Adrenal gland (tissue), 12 donors: ENCODE measurements around the gene TSHZ2. TPM values are rescaled to one million over a fixed set of nuclear protein-coding genes. Genes with fewer than 3 reads are reported as not detected.

Experiments
- DNase-seq, 7 donors: peaks; one replicate each; pipeline ENCODE4 v3.0.0-alpha.2; 2019 to 2020
- H3K27ac ChIP-seq, 5 donors: fragments of 200-600 bp; sonication (generic) in 4 of 5; 1 replicate in 3 of 5; 2 replicates in 2 of 5; pipeline versions ENCODE4 v1.5.1 to v1.8.0; 2016 to 2020; ENCODE audit warnings: mild to moderate bottlenecking in 1 of 5
- H3K27me3 ChIP-seq: fragments of 200-600 bp; 2 replicates; pipeline ENCODE4 v1.8.0; 2021
- H3K36me3 ChIP-seq, 2 donors: fragments of 200-600 bp; replicated peaks in 1 of 2; 1 replicate in 1 of 2; 2 replicates in 1 of 2; pipeline versions ENCODE4 v1.5.1 to v1.8.0; 2018 to 2022
- H3K4me1 ChIP-seq, 2 donors: fragments of 200-600 bp; replicated peaks in 1 of 2; 1 replicate in 1 of 2; 2 replicates in 1 of 2; pipeline versions ENCODE4 v1.5.1 to v1.8.0; 2018 to 2021
- H3K4me3 ChIP-seq, 4 donors: fragments of 200-600 bp; sonication (generic) in 3 of 4; one replicate each; pipeline ENCODE4 v1.5.1; 2016 to 2018
- H3K9me3 ChIP-seq, 3 donors: fragments of 200-600 bp; sonication (generic) in 1 of 3; replicated peaks in 1 of 3; 1 replicate in 2 of 3; 2 replicates in 1 of 3; pipeline versions ENCODE4 v1.5.1 to v1.8.0; 2016 to 2021
- POLR2A ChIP-seq, 2 donors: fragments of 450-650 bp; IDR thresholded peaks; one replicate each; pipeline ENCODE4 v1.6.1; 2017; ENCODE audit warnings: antibody characterized with exemption in 2 of 2, mild to moderate bottlenecking in 2 of 2, moderate library complexity in 1 of 2
- WGBS, 4 donors: extraction: QIAGEN DNeasy Blood & Tissue Kit in 2 of 4; methylation state at CpG; one replicate each; pipeline versions ENCODE4 v1.1.5 to v1.1.7; 2013 to 2017; 5-methylcytosine and 5-hydroxymethylcytosine counted together
- intact Hi-C, 2 donors: fragments of 100-400 bp; cut with DNase I; formaldehyde crosslinking; loops; one replicate each; pipeline versions ENCODE4 v1.14.1 to v1.15.0; 2022 to 2023
- polyA plus RNA-seq, 3 donors: library from polyadenylated mRNA; stranded (reverse); fragments of 200-250 nt in 2 of 3; fragments of 350-450 nt in 1 of 3; fragmentation: Illumina TruSeq in 1 of 3; extraction: RNeasy Lipid Tissue Mini Kit (QIAGEN cat#74804) in 1 of 3; gene quantifications; one replicate each; pipeline ENCODE4 v1.2.3, GENCODE V29; 2013 to 2014
- total RNA-seq, 9 donors: library from RNA; depleted of rRNA in 4 of 9; stranded (reverse); fragments of >200 nt in 4 of 9; fragments of 120-200 nt in 1 of 9; fragmentation: NEBNext Ultra II Directional in 1 of 9; extraction: Animal tissue kit (Norgen Biotek cat#: 25700) in 1 of 9; gene quantifications; one replicate each; pipeline versions ENCODE4 v1.1.0 to v1.2.4, GENCODE V29; 2013 to 2023
- TF ChIP-seq, protein P1 (sequence below), 6 experiments: fragments of 450-650 bp in 4 of 6; fragments of 200-600 bp in 2 of 6; sonication (generic) in 1 of 6; IDR thresholded peaks; 1 replicate in 5 of 6; 2 replicates in 1 of 6; pipeline versions ENCODE4 v1.5.1 to v1.8.0; 2016 to 2021; ENCODE audit warnings: antibody characterized with exemption in 6 of 6, mild to moderate bottlenecking in 2 of 6, moderate library complexity in 1 of 6
- donor health status: healthy with polysubstance abuse.
- donor health status: Bipolar disorder and iron deficiency.
- donor health status: DM: yes; HTN: yes; CAD: no.
- donor health status: DM: no; HTN: no; CAD: no.
- donor health status: DM: no; HTN: no; CAD: no.
- donor health status: DM: yes; HTN: yes; CAD: no.

The TSHZ2 gene
- total and polyA plus RNA-seq, 12 donors, result 20.5 to 87.1 (median 52.4) TPM

DNA sequence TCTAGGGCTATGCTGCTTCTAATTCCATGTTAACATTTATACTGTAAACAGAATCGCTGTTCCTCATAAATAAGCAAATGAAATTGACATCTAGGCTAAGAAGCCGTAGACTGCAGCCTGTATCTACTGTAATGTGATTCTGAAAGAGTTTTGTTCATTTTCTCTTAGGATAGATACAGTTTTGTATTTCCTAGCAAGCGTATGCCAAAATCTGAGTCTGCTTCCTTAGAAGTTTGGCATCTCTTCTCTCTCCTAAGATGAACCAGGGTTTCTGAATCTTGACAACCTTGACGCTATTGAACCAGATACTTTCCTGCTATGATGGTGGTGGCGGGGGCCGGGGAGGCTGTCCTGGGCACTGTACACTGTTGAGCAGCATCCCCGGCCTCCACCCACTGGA lies 198.0 kb downstream of the TSHZ2 start:
- no peaks in the 10 kb centered on the region for H3K9me3 ChIP-seq
- no peak overlapping the region for H3K4me3 ChIP-seq
- no peak for TF ChIP-seq POLR2A (IDR thresholded peaks at IDR 0.05)
- TF ChIP-seq, protein P1, sequence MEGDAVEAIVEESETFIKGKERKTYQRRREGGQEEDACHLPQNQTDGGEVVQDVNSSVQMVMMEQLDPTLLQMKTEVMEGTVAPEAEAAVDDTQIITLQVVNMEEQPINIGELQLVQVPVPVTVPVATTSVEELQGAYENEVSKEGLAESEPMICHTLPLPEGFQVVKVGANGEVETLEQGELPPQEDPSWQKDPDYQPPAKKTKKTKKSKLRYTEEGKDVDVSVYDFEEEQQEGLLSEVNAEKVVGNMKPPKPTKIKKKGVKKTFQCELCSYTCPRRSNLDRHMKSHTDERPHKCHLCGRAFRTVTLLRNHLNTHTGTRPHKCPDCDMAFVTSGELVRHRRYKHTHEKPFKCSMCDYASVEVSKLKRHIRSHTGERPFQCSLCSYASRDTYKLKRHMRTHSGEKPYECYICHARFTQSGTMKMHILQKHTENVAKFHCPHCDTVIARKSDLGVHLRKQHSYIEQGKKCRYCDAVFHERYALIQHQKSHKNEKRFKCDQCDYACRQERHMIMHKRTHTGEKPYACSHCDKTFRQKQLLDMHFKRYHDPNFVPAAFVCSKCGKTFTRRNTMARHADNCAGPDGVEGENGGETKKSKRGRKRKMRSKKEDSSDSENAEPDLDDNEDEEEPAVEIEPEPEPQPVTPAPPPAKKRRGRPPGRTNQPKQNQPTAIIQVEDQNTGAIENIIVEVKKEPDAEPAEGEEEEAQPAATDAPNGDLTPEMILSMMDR (IDR thresholded peaks at IDR 0.05), result no peak
- no peaks in the 10 kb centered on the region for H3K27me3 ChIP-seq
- no peaks in the 10 kb centered on the region for H3K36me3 ChIP-seq
- intact Hi-C loops, result no loop called here
- H3K27ac ChIP-seq, result no peak overlapping the region
- no peaks in the 10 kb centered on the region for H3K4me1 ChIP-seq
- no peak for DNase-seq
- 83 to 93% (median 91%) methylated on average over 7 of the region's 7 CpGs for WGBS, 4 donors

DNA sequence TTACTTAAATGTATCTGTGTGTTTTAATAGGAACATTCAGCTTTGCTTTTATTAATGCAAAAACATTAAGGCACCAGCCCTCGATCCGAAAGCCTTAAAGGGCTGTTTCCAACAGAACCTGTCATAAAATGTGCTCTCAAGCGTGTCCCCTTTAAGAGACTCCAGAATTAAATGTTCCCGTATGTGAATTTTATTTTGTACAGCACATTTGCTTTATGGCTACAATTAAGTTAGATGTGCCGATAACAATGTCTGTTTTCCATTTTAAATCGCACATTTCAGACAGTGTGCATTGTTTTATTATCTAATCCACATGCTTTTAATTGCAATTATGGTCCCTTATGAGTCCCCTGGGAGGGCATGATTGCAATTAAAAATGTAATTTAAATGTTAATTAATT lies 198.9 kb downstream of the TSHZ2 start:
- DNase-seq, result no peak
- intact Hi-C loops, result no loop called here
- Histone ChIP-seq H3K36me3 (no peaks in the 10 kb centered on the region), H3K27ac (no peak overlapping the region), H3K4me1 (no peaks in the 10 kb centered on the region), H3K9me3 (no peaks in the 10 kb centered on the region), H3K4me3 (no peak overlapping the region), H3K27me3 (no peaks in the 10 kb centered on the region)
- 85 to 89% (median 89%) methylated on average over 6 of the region's 6 CpGs for WGBS, 4 donors
- TF ChIP-seq, protein P1 (IDR thresholded peaks at IDR 0.05), result no peak
- TF ChIP-seq POLR2A (IDR thresholded peaks at IDR 0.05), result no peak

DNA sequence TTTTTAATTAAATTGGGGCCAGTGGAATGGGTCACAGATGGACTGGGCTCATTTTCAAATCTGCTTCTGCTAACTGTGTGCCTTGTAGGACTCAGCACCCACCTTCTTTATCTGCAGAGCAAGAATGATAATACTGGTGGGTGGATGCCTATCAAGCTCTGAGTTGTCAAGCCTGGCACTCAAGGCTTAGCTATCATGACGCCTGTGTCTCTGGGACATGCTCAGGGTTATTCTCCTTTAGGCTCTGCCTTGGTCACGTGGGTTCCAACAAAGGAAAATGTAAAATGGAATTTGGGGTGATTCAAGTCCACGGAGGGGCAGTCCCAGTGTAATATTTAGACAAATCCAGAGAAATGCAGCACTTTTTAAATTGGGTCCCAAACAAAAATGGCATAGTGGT lies 202.3 kb downstream of the TSHZ2 start:
- DNase-seq, result no peak
- Histone ChIP-seq H3K27me3 (no peaks in the 10 kb centered on the region), H3K9me3 (no peaks in the 10 kb centered on the region), H3K36me3 (no peaks in the 10 kb centered on the region), H3K4me3 (no peak overlapping the region), H3K4me1 (no peaks in the 10 kb centered on the region), H3K27ac (no peak overlapping the region)
- intact Hi-C loops, result no loop called here
- 89 to 98% (median 95%) methylated on average over 3 of the region's 3 CpGs for WGBS, 4 donors
- no peak for TF ChIP-seq POLR2A (IDR thresholded peaks at IDR 0.05)
- TF ChIP-seq, protein P1 (IDR thresholded peaks at IDR 0.05), result no peak

DNA sequence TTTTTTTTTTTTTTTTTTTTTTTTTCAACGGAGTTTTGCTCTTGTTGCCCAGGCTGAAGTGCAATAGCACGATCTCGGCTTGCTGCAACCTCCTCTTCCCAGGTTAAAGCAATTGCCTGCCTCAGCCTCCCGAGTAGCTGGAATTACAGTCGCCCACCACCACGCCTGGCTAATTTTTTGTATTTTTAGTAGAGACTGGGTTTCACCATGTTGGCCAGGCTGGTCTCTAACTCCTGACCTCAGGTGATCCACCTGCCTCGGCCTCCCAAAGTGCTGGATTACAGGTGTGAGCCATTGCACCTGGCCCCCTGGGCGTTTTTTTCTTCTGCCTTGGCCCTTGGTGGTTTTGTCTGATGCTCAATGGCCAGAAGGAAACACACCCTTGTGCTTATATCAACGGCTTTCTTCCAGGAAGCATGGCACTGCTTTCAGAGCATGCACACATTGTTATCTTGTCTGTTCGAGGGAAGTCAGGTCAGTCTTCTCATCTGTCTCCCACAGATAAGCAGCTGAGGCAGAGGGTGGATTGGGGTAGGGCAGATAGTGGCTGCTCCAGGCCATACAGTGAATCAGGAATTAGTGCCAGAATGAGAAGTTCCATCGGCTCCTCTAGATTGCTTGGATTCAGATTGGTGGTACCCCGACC lies 203.1 kb downstream of the TSHZ2 start:
- no peaks in the 10 kb centered on the region for H3K9me3 ChIP-seq
- H3K4me3 ChIP-seq, result no peak overlapping the region
- H3K27ac ChIP-seq, result no peak overlapping the region
- intact Hi-C loops, result no loop called here
- TF ChIP-seq, protein P1 (IDR thresholded peaks at IDR 0.05), result no peak
- TF ChIP-seq POLR2A (IDR thresholded peaks at IDR 0.05), result no peak
- no peaks in the 10 kb centered on the region for H3K27me3 ChIP-seq
- no peaks in the 10 kb centered on the region for H3K36me3 ChIP-seq
- WGBS, 4 donors, result 83 to 87% (median 85%) methylated on average over 10 to 12 of the region's 12 CpGs
- no peaks in the 10 kb centered on the region for H3K4me1 ChIP-seq
- no peak for DNase-seq
